SK-N-SH (cell line): Measurements from ENCODE around the gene PPM1F. TPM values are rescaled to one million over a fixed set of nuclear protein-coding genes. Genes with fewer than 3 reads are reported as not detected.

Experiments
- CTCF ChIA-PET: fragments of 300-600, 350-600 bp; formaldehyde crosslinking; extraction: SDS; loops from one replicate; lab custom pipeline; 2021; lab: Yijun Ruan, JAX
- POLR2A ChIA-PET: fragments of 350-600 bp; sonication (Branson Sonifier 250); formaldehyde crosslinking; extraction: SDS; loops from one replicate; lab custom pipeline; 2020; ENCODE audit warnings: antibody characterized with exemption, inconsistent platforms; lab: Yijun Ruan, JAX
- DNase-seq: peaks from one replicate; pipeline ENCODE4 v3.0.0; 2012
- H2AFZ ChIP-seq: fragments of 200-600 bp; sonication (generic); 2 replicates; pipeline ENCODE4 v1.8.1; 2016; ENCODE audit warnings: antibody characterized with exemption, mild to moderate bottlenecking, low read depth
- H3F3A ChIP-seq: fragments of 200-600 bp; sonication (generic); replicated peaks from 2 replicates; pipeline ENCODE3; 2016; ENCODE audit warnings: antibody characterized with exemption, mild to moderate bottlenecking; ENCODE audit not compliant: insufficient read depth
- H3K27ac ChIP-seq, 2 experiments: fragments of 200-500 bp in 1 of 2; fragments of 200-600 bp in 1 of 2; sonication (Bioruptor generic) in 1 of 2; sonication (generic), shearing (Covaris generic) in 1 of 2; 2 replicates each; pipeline versions ENCODE4 v1.5.1 to v1.6.1; 2014 to 2016; ENCODE audit warnings: low read depth in 2 of 2, inconsistent platforms in 1 of 2, low read length in 1 of 2, mild to moderate bottlenecking in 1 of 2, mixed read lengths in 1 of 2
- H3K27me3 ChIP-seq: fragments of 200-600 bp; sonication (generic), shearing (Covaris generic); 2 replicates; pipeline ENCODE4 v1.6.1; 2016; ENCODE audit warnings: mixed run types; ENCODE audit not compliant: insufficient read depth
- H3K36me3 ChIP-seq, 2 experiments: fragments of 200-500 bp in 1 of 2; fragments of 200-600 bp in 1 of 2; sonication (Bioruptor generic) in 1 of 2; sonication (generic) in 1 of 2; replicated peaks in 1 of 2; 2 replicates each; pipeline versions ENCODE3 to v1.5.1; 2014 to 2016; ENCODE audit warnings: low read length in 1 of 2, mild to moderate bottlenecking in 1 of 2; ENCODE audit not compliant: insufficient read depth in 2 of 2, control insufficient read depth in 1 of 2
- H3K4me1 ChIP-seq, 2 experiments: fragments of 200-500 bp in 1 of 2; fragments of 200-600 bp in 1 of 2; sonication (Bioruptor generic) in 1 of 2; sonication (generic), shearing (Covaris generic) in 1 of 2; 2 replicates each; pipeline versions ENCODE4 v1.5.1 to v1.6.1; 2014 to 2016; ENCODE audit warnings: low read depth in 1 of 2, low read length in 1 of 2, mixed run types in 1 of 2; ENCODE audit not compliant: insufficient read depth in 2 of 2, control insufficient read depth in 1 of 2
- H3K4me2 ChIP-seq: fragments of 200-600 bp; sonication (generic), shearing (Covaris generic); 2 replicates; pipeline ENCODE4 v1.6.1; 2017; ENCODE audit warnings: mixed run types
- H3K4me3 ChIP-seq, 2 experiments: fragments of 200-500 bp in 1 of 2; fragments of 200-600 bp in 1 of 2; sonication (Bioruptor generic) in 1 of 2; sonication (generic), shearing (Covaris generic) in 1 of 2; 2 replicates each; pipeline versions ENCODE4 v1.5.1 to v1.8.1; 2014 to 2016; ENCODE audit warnings: low read depth in 2 of 2, inconsistent platforms in 1 of 2, low read length in 1 of 2, mild to moderate bottlenecking in 1 of 2, mixed read lengths in 1 of 2, moderate library complexity in 1 of 2
- H3K79me2 ChIP-seq: fragments of 200-600 bp; sonication (generic); 2 replicates; pipeline ENCODE4 v1.8.1; 2017; ENCODE audit warnings: mild to moderate bottlenecking; ENCODE audit not compliant: insufficient read depth
- H3K9ac ChIP-seq: fragments of 200-600 bp; sonication (generic); 2 replicates; pipeline ENCODE4 v1.6.1; 2017; ENCODE audit warnings: mixed run types
- H3K9me2 ChIP-seq: fragments of 200-600 bp; sonication (generic); 2 replicates; pipeline ENCODE4 v1.6.1; 2017; ENCODE audit warnings: mixed run types
- H3K9me3 ChIP-seq: fragments of 200-600 bp; sonication (generic); 2 replicates; pipeline ENCODE4 v1.6.1; 2017; ENCODE audit warnings: mixed run types, mild to moderate bottlenecking, moderate library complexity
- H4K20me1 ChIP-seq: fragments of 200-600 bp; sonication (generic); 2 replicates; pipeline ENCODE4 v1.6.1; 2017; ENCODE audit warnings: mild to moderate bottlenecking, mixed run types; ENCODE audit not compliant: insufficient read depth
- ELF1 ChIP-seq: IDR thresholded peaks from 2 replicates; pipeline ENCODE4 v1.4.0; 2012
- FOSL2 ChIP-seq: IDR thresholded peaks from 2 replicates; pipeline ENCODE4 v1.4.0; 2012; ENCODE audit warnings: low read depth, mild to moderate bottlenecking, moderate library complexity, borderline replicate concordance
- FOXJ3 ChIP-seq: sonication (generic); formaldehyde crosslinking; IDR thresholded peaks from 2 replicates; pipeline ENCODE4 v1.5.1; 2020; ENCODE audit warnings: mild to moderate bottlenecking, missing genetic modification reagents
- GABPA ChIP-seq: IDR thresholded peaks from 2 replicates; pipeline ENCODE4 v1.4.0; 2012; ENCODE audit warnings: low read depth, mild to moderate bottlenecking
- GATA2 ChIP-seq: sonication (generic); formaldehyde crosslinking; IDR thresholded peaks from 2 replicates; pipeline ENCODE4 v1.5.0; 2020; ENCODE audit warnings: mild to moderate bottlenecking, missing genetic modification reagents
- MEF2A ChIP-seq: IDR thresholded peaks from 2 replicates; pipeline ENCODE4 v1.4.0; 2012; ENCODE audit warnings: low read depth, borderline replicate concordance
- MXI1 ChIP-seq: IDR thresholded peaks from 2 replicates; pipeline ENCODE4 v1.6.1; 2012; ENCODE audit warnings: mild to moderate bottlenecking, low read depth, low read length, improper control_type of control experiment
- NFIC ChIP-seq: IDR thresholded peaks from 2 replicates; pipeline ENCODE4 v1.4.0; 2012; ENCODE audit warnings: borderline replicate concordance
- POLR2AphosphoS5 ChIP-seq: IDR thresholded peaks from 2 replicates; pipeline ENCODE4 v1.6.1; 2012; ENCODE audit warnings: low read depth, low read length
- RCOR1 ChIP-seq: fragments of 150-350 bp; IDR thresholded peaks from 2 replicates; pipeline ENCODE4 v1.6.1; 2017; ENCODE audit warnings: antibody characterized with exemption, low read length
- RFX5 ChIP-seq: IDR thresholded peaks from 2 replicates; pipeline ENCODE4 v1.6.1; 2012; ENCODE audit warnings: mild to moderate bottlenecking, improper control_type of control experiment, low read length
- TEAD4 ChIP-seq: IDR thresholded peaks from 2 replicates; pipeline ENCODE4 v1.4.0; 2012; ENCODE audit warnings: mild to moderate bottlenecking, borderline replicate concordance; ENCODE audit not compliant: insufficient read depth
- YY1 ChIP-seq: IDR thresholded peaks from 2 replicates; pipeline ENCODE4 v1.4.0; 2012; ENCODE audit warnings: low read depth, mild to moderate bottlenecking
- WGBS: methylation state at CpG from one replicate; pipeline ENCODE4 v1.1.6; 2017; ENCODE audit warnings: low lambda C conversion rate; 5-methylcytosine and 5-hydroxymethylcytosine counted together
- polyA plus RNA-seq, 3 experiments: library from polyadenylated mRNA; depleted of rRNA; stranded (reverse); fragments of >200 nt; gene quantifications; 2 replicates each; pipeline ENCODE4 v1.2.3, GENCODE V29; 2012
- TF ChIP-seq, protein P1 (sequence below): IDR thresholded peaks from 2 replicates; pipeline ENCODE4 v1.4.0; 2012; ENCODE audit warnings: low read depth
- TF ChIP-seq, protein P2 (sequence below): IDR thresholded peaks from 2 replicates; pipeline ENCODE4 v1.4.0; 2012; ENCODE audit warnings: low read depth, borderline replicate concordance
- TF ChIP-seq, protein P3 (sequence below): IDR thresholded peaks from 2 replicates; pipeline ENCODE4; 2012
- TF ChIP-seq, protein P4 (sequence below): fragments of 150-350 bp; IDR thresholded peaks from 2 replicates; pipeline ENCODE4 v1.6.1; 2016; ENCODE audit warnings: mild to moderate bottlenecking, low read depth, low read length
- TF ChIP-seq, protein P5 (sequence below): fragments of 200-600 bp; sonication (generic); IDR thresholded peaks from 2 replicates; pipeline ENCODE4 v1.6.1; 2017; ENCODE audit warnings: antibody characterized with exemption, mild to moderate bottlenecking, moderate library complexity

The PPM1F gene
- polyA plus RNA-seq, 1 of the 3 experiments (the other 2 are of a cell fraction): 29.6 TPM

DNA sequence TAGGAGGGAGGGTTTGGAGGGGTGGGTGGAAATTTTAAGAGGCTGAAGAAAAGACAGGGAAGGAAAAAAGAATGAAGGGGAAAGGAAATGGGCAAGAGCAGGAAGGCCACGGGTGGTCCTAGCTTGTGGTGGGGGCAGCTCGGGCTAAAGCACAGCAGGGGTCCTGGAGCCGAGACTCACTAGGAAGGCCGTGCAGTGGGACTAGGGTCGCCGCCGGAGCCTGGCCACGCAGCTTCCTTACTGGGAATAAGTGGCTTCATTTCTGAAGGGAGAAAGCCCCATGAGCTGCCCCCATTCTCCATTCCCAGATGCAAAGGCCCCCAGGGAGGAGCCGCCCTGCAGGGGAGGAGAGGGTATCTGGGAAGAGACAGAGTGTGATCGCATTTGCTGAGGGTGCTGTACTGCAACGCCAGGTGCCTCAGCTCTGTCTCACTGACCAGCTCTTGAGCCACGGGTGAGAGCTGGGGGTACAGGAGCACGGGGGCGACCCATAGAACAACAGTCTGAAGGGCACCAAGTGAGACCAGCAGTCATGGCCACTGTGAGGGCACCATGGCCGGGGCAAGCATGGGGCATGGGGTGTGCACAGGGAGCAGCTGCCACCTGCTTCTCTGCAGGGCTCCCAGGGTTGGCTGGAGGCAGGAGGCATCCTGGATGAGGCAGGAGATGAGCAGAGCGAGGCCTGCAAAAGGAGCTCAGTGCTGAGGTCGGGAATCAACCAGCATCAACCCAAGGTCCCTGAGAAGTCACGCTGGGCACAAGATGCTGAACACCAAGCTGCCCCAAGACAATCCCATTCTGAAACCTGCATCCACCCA lies 18.4 kb upstream of the PPM1F start:
- Histone ChIP-seq H3K9ac (no peak overlapping the region), H3K4me2 (no peak overlapping the region), H3F3A (no peaks in the 10 kb centered on the region), H3K36me3 (peaks cover 28 to 80% of the 10 kb centered on the region in 2 experiments), H3K79me2 (peaks cover 11% of the 10 kb centered on the region; the same call in 1 of the 2 replicates), H2AFZ (no peak overlapping the region), H3K27ac (no peak overlapping the region), H4K20me1 (0 out of 2 replicates have a peak, but pooled peaks cover 4% of the 10 kb centered on the region), H3K4me3 (no peak overlapping the region), H3K27me3 (no peaks in the 10 kb centered on the region), H3K4me1 (no peaks in the 10 kb centered on the region), H3K9me2 (no peaks in the 10 kb centered on the region), H3K9me3 (no peaks in the 10 kb centered on the region)
- ChIA-PET POLR2A (no interaction called here), CTCF (interaction anchor here (1.0 to 2.9 kb wide), 8 partner anchors 8 to 180 kb away, joined by 3 to 48 read pairs (median 12); partner anchors contain the start of gene TOP3B)
- 89% methylated on average over 9 of the region's 18 CpGs for WGBS
- TF ChIP-seq, protein P1, sequence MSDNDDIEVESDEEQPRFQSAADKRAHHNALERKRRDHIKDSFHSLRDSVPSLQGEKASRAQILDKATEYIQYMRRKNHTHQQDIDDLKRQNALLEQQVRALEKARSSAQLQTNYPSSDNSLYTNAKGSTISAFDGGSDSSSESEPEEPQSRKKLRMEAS: no peak
- TF ChIP-seq ELF1: no peak
- TF ChIP-seq FOXJ3 (CRISPR knock-in tag): no peak
- TF ChIP-seq, protein P2, sequence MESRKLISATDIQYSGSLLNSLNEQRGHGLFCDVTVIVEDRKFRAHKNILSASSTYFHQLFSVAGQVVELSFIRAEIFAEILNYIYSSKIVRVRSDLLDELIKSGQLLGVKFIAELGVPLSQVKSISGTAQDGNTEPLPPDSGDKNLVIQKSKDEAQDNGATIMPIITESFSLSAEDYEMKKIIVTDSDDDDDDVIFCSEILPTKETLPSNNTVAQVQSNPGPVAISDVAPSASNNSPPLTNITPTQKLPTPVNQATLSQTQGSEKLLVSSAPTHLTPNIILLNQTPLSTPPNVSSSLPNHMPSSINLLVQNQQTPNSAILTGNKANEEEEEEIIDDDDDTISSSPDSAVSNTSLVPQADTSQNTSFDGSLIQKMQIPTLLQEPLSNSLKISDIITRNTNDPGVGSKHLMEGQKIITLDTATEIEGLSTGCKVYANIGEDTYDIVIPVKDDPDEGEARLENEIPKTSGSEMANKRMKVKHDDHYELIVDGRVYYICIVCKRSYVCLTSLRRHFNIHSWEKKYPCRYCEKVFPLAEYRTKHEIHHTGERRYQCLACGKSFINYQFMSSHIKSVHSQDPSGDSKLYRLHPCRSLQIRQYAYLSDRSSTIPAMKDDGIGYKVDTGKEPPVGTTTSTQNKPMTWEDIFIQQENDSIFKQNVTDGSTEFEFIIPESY: no peak
- no peak for TF ChIP-seq GABPA
- TF ChIP-seq GATA2: no peak
- TF ChIP-seq, protein P3, sequence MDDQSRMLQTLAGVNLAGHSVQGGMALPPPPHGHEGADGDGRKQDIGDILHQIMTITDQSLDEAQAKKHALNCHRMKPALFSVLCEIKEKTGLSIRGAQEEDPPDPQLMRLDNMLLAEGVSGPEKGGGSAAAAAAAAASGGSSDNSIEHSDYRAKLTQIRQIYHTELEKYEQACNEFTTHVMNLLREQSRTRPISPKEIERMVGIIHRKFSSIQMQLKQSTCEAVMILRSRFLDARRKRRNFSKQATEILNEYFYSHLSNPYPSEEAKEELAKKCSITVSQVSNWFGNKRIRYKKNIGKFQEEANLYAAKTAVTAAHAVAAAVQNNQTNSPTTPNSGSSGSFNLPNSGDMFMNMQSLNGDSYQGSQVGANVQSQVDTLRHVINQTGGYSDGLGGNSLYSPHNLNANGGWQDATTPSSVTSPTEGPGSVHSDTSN: no peak
- no peak for TF ChIP-seq TEAD4
- no peak for TF ChIP-seq RFX5
- TF ChIP-seq, protein P4, sequence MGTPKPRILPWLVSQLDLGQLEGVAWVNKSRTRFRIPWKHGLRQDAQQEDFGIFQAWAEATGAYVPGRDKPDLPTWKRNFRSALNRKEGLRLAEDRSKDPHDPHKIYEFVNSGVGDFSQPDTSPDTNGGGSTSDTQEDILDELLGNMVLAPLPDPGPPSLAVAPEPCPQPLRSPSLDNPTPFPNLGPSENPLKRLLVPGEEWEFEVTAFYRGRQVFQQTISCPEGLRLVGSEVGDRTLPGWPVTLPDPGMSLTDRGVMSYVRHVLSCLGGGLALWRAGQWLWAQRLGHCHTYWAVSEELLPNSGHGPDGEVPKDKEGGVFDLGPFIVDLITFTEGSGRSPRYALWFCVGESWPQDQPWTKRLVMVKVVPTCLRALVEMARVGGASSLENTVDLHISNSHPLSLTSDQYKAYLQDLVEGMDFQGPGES: no peak
- TF ChIP-seq NFIC: no peak
- TF ChIP-seq POLR2AphosphoS5: no peak
- no peak for TF ChIP-seq RCOR1
- TF ChIP-seq MEF2A: no peak
- TF ChIP-seq FOSL2: no peak
- no peak for TF ChIP-seq MXI1
- TF ChIP-seq YY1: no peak
- TF ChIP-seq, protein P5, sequence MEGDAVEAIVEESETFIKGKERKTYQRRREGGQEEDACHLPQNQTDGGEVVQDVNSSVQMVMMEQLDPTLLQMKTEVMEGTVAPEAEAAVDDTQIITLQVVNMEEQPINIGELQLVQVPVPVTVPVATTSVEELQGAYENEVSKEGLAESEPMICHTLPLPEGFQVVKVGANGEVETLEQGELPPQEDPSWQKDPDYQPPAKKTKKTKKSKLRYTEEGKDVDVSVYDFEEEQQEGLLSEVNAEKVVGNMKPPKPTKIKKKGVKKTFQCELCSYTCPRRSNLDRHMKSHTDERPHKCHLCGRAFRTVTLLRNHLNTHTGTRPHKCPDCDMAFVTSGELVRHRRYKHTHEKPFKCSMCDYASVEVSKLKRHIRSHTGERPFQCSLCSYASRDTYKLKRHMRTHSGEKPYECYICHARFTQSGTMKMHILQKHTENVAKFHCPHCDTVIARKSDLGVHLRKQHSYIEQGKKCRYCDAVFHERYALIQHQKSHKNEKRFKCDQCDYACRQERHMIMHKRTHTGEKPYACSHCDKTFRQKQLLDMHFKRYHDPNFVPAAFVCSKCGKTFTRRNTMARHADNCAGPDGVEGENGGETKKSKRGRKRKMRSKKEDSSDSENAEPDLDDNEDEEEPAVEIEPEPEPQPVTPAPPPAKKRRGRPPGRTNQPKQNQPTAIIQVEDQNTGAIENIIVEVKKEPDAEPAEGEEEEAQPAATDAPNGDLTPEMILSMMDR: no peak
- no peak for DNase-seq
